OCI-LY3 (cell line): ENCODE data around the gene PDCD7.

Experiments
- EZH2phosphoT487 ChIP-seq: fragments of 200-600 bp; shearing (Covaris generic); IDR thresholded peaks from 2 replicates; pipeline ENCODE4 v1.6.1; 2018; ENCODE audit warnings: antibody characterized with exemption, mixed run types, low read depth
- TF ChIP-seq, protein P1 (sequence below): fragments of 200-600, 300-600 bp; sonication (generic); IDR thresholded peaks from 2 replicates; pipeline ENCODE4 v1.5.1; 2014; ENCODE audit warnings: antibody characterized with exemption, low read length, low read depth

DNA sequence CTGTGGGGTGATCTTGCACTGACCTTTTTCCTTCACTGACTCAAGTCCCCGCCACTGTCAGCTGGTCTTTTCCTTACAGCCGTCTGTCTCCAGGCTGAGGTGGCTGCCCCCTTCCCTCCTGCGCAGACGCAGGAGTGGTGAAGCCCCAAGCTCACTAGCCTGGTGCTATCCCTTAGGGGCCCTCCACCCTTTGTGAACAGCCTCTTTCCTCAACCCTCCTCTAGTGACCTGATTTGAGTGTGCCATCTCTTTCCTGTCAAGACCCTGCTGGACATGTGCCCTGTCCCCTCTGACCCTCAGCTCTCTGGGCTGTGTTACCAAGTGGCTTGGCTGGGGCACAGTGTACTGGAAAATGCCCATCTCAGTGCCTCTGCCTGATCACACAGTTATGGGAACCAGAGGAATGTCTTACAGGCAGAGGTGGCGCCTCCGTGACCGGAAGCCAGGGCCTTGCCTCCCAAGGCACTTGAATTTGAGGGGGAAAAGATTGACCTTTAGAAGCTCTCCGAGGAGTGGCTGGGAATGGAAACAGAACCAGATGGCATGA, 48.3 kb downstream of the PDCD7 start:
- TF ChIP-seq, protein P1, sequence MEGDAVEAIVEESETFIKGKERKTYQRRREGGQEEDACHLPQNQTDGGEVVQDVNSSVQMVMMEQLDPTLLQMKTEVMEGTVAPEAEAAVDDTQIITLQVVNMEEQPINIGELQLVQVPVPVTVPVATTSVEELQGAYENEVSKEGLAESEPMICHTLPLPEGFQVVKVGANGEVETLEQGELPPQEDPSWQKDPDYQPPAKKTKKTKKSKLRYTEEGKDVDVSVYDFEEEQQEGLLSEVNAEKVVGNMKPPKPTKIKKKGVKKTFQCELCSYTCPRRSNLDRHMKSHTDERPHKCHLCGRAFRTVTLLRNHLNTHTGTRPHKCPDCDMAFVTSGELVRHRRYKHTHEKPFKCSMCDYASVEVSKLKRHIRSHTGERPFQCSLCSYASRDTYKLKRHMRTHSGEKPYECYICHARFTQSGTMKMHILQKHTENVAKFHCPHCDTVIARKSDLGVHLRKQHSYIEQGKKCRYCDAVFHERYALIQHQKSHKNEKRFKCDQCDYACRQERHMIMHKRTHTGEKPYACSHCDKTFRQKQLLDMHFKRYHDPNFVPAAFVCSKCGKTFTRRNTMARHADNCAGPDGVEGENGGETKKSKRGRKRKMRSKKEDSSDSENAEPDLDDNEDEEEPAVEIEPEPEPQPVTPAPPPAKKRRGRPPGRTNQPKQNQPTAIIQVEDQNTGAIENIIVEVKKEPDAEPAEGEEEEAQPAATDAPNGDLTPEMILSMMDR: no peak
- TF ChIP-seq EZH2phosphoT487: no peak
